SK-N-SH (cell line): ENCODE measurements around the gene CCDC69. TPM values are rescaled to one million over a fixed set of nuclear protein-coding genes. Genes with fewer than 3 reads are reported as not detected.

Experiments used
- CTCF ChIA-PET: fragments of 300-600, 350-600 bp; formaldehyde crosslinking; extraction: SDS; loops from one replicate; lab custom pipeline; 2021; lab: Yijun Ruan, JAX
- POLR2A ChIA-PET: fragments of 350-600 bp; sonication (Branson Sonifier 250); formaldehyde crosslinking; extraction: SDS; loops from one replicate; lab custom pipeline; 2020; ENCODE audit warnings: antibody characterized with exemption, inconsistent platforms; lab: Yijun Ruan, JAX
- DNase-seq: peaks from one replicate; pipeline ENCODE4 v3.0.0; 2012
- H2AFZ ChIP-seq: fragments of 200-600 bp; sonication (generic); 2 replicates; pipeline ENCODE4 v1.8.1; 2016; ENCODE audit warnings: antibody characterized with exemption, mild to moderate bottlenecking, low read depth
- H3F3A ChIP-seq: fragments of 200-600 bp; sonication (generic); replicated peaks from 2 replicates; pipeline ENCODE3; 2016; ENCODE audit warnings: antibody characterized with exemption, mild to moderate bottlenecking; ENCODE audit not compliant: insufficient read depth
- H3K27ac ChIP-seq, 2 experiments: fragments of 200-500 bp in 1 of 2; fragments of 200-600 bp in 1 of 2; sonication (Bioruptor generic) in 1 of 2; sonication (generic), shearing (Covaris generic) in 1 of 2; 2 replicates each; pipeline versions ENCODE4 v1.5.1 to v1.6.1; 2014 to 2016; ENCODE audit warnings: low read depth in 2 of 2, inconsistent platforms in 1 of 2, low read length in 1 of 2, mild to moderate bottlenecking in 1 of 2, mixed read lengths in 1 of 2
- H3K27me3 ChIP-seq: fragments of 200-600 bp; sonication (generic), shearing (Covaris generic); 2 replicates; pipeline ENCODE4 v1.6.1; 2016; ENCODE audit warnings: mixed run types; ENCODE audit not compliant: insufficient read depth
- H3K36me3 ChIP-seq, 2 experiments: fragments of 200-500 bp in 1 of 2; fragments of 200-600 bp in 1 of 2; sonication (Bioruptor generic) in 1 of 2; sonication (generic) in 1 of 2; replicated peaks in 1 of 2; 2 replicates each; pipeline versions ENCODE3 to v1.5.1; 2014 to 2016; ENCODE audit warnings: low read length in 1 of 2, mild to moderate bottlenecking in 1 of 2; ENCODE audit not compliant: insufficient read depth in 2 of 2, control insufficient read depth in 1 of 2
- H3K4me1 ChIP-seq, 2 experiments: fragments of 200-500 bp in 1 of 2; fragments of 200-600 bp in 1 of 2; sonication (Bioruptor generic) in 1 of 2; sonication (generic), shearing (Covaris generic) in 1 of 2; 2 replicates each; pipeline versions ENCODE4 v1.5.1 to v1.6.1; 2014 to 2016; ENCODE audit warnings: low read depth in 1 of 2, low read length in 1 of 2, mixed run types in 1 of 2; ENCODE audit not compliant: insufficient read depth in 2 of 2, control insufficient read depth in 1 of 2
- H3K4me2 ChIP-seq: fragments of 200-600 bp; sonication (generic), shearing (Covaris generic); 2 replicates; pipeline ENCODE4 v1.6.1; 2017; ENCODE audit warnings: mixed run types
- H3K4me3 ChIP-seq, 2 experiments: fragments of 200-500 bp in 1 of 2; fragments of 200-600 bp in 1 of 2; sonication (Bioruptor generic) in 1 of 2; sonication (generic), shearing (Covaris generic) in 1 of 2; 2 replicates each; pipeline versions ENCODE4 v1.5.1 to v1.8.1; 2014 to 2016; ENCODE audit warnings: low read depth in 2 of 2, inconsistent platforms in 1 of 2, low read length in 1 of 2, mild to moderate bottlenecking in 1 of 2, mixed read lengths in 1 of 2, moderate library complexity in 1 of 2
- H3K79me2 ChIP-seq: fragments of 200-600 bp; sonication (generic); 2 replicates; pipeline ENCODE4 v1.8.1; 2017; ENCODE audit warnings: mild to moderate bottlenecking; ENCODE audit not compliant: insufficient read depth
- H3K9ac ChIP-seq: fragments of 200-600 bp; sonication (generic); 2 replicates; pipeline ENCODE4 v1.6.1; 2017; ENCODE audit warnings: mixed run types
- H3K9me2 ChIP-seq: fragments of 200-600 bp; sonication (generic); 2 replicates; pipeline ENCODE4 v1.6.1; 2017; ENCODE audit warnings: mixed run types
- H3K9me3 ChIP-seq: fragments of 200-600 bp; sonication (generic); 2 replicates; pipeline ENCODE4 v1.6.1; 2017; ENCODE audit warnings: mixed run types, mild to moderate bottlenecking, moderate library complexity
- H4K20me1 ChIP-seq: fragments of 200-600 bp; sonication (generic); 2 replicates; pipeline ENCODE4 v1.6.1; 2017; ENCODE audit warnings: mild to moderate bottlenecking, mixed run types; ENCODE audit not compliant: insufficient read depth
- CTCF ChIP-seq: fragments of 200-600 bp; sonication (generic); IDR thresholded peaks from 2 replicates; pipeline ENCODE4 v1.6.1; 2017; ENCODE audit warnings: antibody characterized with exemption, mild to moderate bottlenecking, moderate library complexity
- ELF1 ChIP-seq: IDR thresholded peaks from 2 replicates; pipeline ENCODE4 v1.4.0; 2012
- FOXJ3 ChIP-seq: sonication (generic); formaldehyde crosslinking; IDR thresholded peaks from 2 replicates; pipeline ENCODE4 v1.5.1; 2020; ENCODE audit warnings: mild to moderate bottlenecking, missing genetic modification reagents
- FOXM1 ChIP-seq: IDR thresholded peaks from 2 replicates; pipeline ENCODE4 v1.4.0; 2012; ENCODE audit warnings: low read depth, mild to moderate bottlenecking
- GATA2 ChIP-seq: sonication (generic); formaldehyde crosslinking; IDR thresholded peaks from 2 replicates; pipeline ENCODE4 v1.5.0; 2020; ENCODE audit warnings: mild to moderate bottlenecking, missing genetic modification reagents
- IRF3 ChIP-seq: fragments of 150-350 bp; IDR thresholded peaks from 2 replicates; pipeline ENCODE4 v1.6.1; 2016; ENCODE audit warnings: mild to moderate bottlenecking, low read depth, low read length
- MAX ChIP-seq: IDR thresholded peaks from 2 replicates; pipeline ENCODE4 v1.4.0; 2012; ENCODE audit warnings: low read depth
- MXI1 ChIP-seq: IDR thresholded peaks from 2 replicates; pipeline ENCODE4 v1.6.1; 2012; ENCODE audit warnings: mild to moderate bottlenecking, low read depth, low read length, improper control_type of control experiment
- NFIC ChIP-seq: IDR thresholded peaks from 2 replicates; pipeline ENCODE4 v1.4.0; 2012; ENCODE audit warnings: borderline replicate concordance
- NRF1 ChIP-seq: IDR thresholded peaks from 2 replicates; pipeline ENCODE4 v1.6.1; 2012; ENCODE audit warnings: low read depth, mild to moderate bottlenecking, low read length
- RAD21 ChIP-seq: IDR thresholded peaks from 2 replicates; pipeline ENCODE4 v1.6.1; 2012; ENCODE audit warnings: mild to moderate bottlenecking, low read length
- RCOR1 ChIP-seq: fragments of 150-350 bp; IDR thresholded peaks from 2 replicates; pipeline ENCODE4 v1.6.1; 2017; ENCODE audit warnings: antibody characterized with exemption, low read length
- RFX5 ChIP-seq: IDR thresholded peaks from 2 replicates; pipeline ENCODE4 v1.6.1; 2012; ENCODE audit warnings: mild to moderate bottlenecking, improper control_type of control experiment, low read length
- SIN3A ChIP-seq: IDR thresholded peaks from 2 replicates; pipeline ENCODE4 v1.6.1; 2012; ENCODE audit warnings: low read depth, mild to moderate bottlenecking, low read length, moderate library complexity, borderline replicate concordance
- SMC3 ChIP-seq: IDR thresholded peaks from 2 replicates; pipeline ENCODE4 v1.6.1; 2012; ENCODE audit warnings: low read depth, low read length, improper control_type of control experiment
- TAF1 ChIP-seq: IDR thresholded peaks from 2 replicates; pipeline ENCODE4 v1.6.1; 2012; ENCODE audit warnings: low read depth, mild to moderate bottlenecking, low read length, moderate library complexity, borderline replicate concordance
- USF1 ChIP-seq: IDR thresholded peaks from 2 replicates; pipeline ENCODE4 v1.4.0; 2012; ENCODE audit warnings: low read depth, borderline replicate concordance
- YY1 ChIP-seq: IDR thresholded peaks from 2 replicates; pipeline ENCODE4 v1.4.0; 2012; ENCODE audit warnings: low read depth, mild to moderate bottlenecking
- WGBS: methylation state at CpG from one replicate; pipeline ENCODE4 v1.1.6; 2017; ENCODE audit warnings: low lambda C conversion rate; 5-methylcytosine and 5-hydroxymethylcytosine counted together
- polyA plus RNA-seq, 3 experiments: library from polyadenylated mRNA; depleted of rRNA; stranded (reverse); fragments of >200 nt; gene quantifications; 2 replicates each; pipeline ENCODE4 v1.2.3, GENCODE V29; 2012
- TF ChIP-seq, protein P1 (sequence below): fragments of 150-350 bp; IDR thresholded peaks from 2 replicates; pipeline ENCODE4 v1.6.1; 2017; ENCODE audit warnings: antibody characterized with exemption, low read length, low read depth, borderline replicate concordance
- TF ChIP-seq, protein P2 (sequence below): IDR thresholded peaks from 2 replicates; pipeline ENCODE4 v1.6.1; 2012; ENCODE audit warnings: mild to moderate bottlenecking, low read depth, low read length, moderate library complexity

Gene CCDC69
- polyA plus RNA-seq, 1 of the 3 experiments (the other 2 are of a cell fraction): 0.38 TPM

DNA sequence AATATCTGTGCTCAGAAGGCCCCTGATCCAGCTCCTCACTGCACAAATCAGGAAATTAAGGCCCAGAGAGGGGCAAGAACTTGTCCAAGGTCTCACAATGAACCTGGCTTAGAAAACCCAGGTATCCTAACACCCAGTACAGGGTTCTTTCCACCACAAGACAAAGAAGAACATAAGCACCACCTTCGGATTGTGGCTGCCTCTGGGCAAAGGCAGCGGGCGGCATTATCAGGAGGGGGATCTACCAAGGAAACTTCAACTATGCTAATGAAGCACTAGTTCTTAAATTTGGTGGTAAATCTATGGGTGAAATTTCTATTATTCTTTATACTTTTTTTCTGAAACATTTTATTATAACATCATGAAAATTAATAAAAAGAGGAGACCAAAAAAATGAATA, 84.2 kb downstream of the CCDC69 start:
- H3K79me2 ChIP-seq: peaks cover 8% of the 10 kb centered on the region; the same call in 1 of the 2 replicates
- no peaks in the 10 kb centered on the region for H3K4me1 ChIP-seq
- no peak overlapping the region for H3K4me2 ChIP-seq
- H3K9me2 ChIP-seq: no peaks in the 10 kb centered on the region
- no peaks in the 10 kb centered on the region for H3K9me3 ChIP-seq
- no peak overlapping the region for H3K9ac ChIP-seq
- no peak overlapping the region for H2AFZ ChIP-seq
- H3K4me3 ChIP-seq: no peak overlapping the region
- CTCF ChIA-PET: interaction anchor here (0.7 to 32.5 kb wide), 6 partner anchors 11 to 88 kb away, joined by 3 to 540 read pairs (median 5); no protein-coding TSS in a partner anchor
- peaks cover 14 to 53% of the 10 kb centered on the region in 2 experiments for H3K36me3 ChIP-seq
- no peaks in the 10 kb centered on the region for H3K27me3 ChIP-seq
- 96% methylated on average over 3 of the region's 3 CpGs for WGBS
- TF ChIP-seq ELF1 (no peak), YY1 (no peak), USF1 (no peak), TAF1 (no peak), GATA2 (CRISPR knock-in tag) (no peak), SMC3 (no peak), FOXJ3 (CRISPR knock-in tag) (no peak), NFIC (no peak), SIN3A (no peak), IRF3 (no peak), FOXM1 (no peak), MAX (no peak), RAD21 (no peak), RCOR1 (no peak), RFX5 (no peak)
- no peak overlapping the region for H3K27ac ChIP-seq
- no peak for DNase-seq
- no peaks in the 10 kb centered on the region for H3F3A ChIP-seq
- no peaks in the 10 kb centered on the region; the same call in 1 of the 2 replicates for H4K20me1 ChIP-seq
- POLR2A ChIA-PET: no interaction called here

GRCh38 chr5:151139015-151139414, 84.9 kb downstream of the CCDC69 start:
- Histone ChIP-seq H3K9ac (no peak overlapping the region), H3K4me2 (no peak overlapping the region), H4K20me1 (no peaks in the 10 kb centered on the region; the same call in 1 of the 2 replicates), H3K27ac (no peak overlapping the region), H2AFZ (no peak overlapping the region), H3K9me2 (no peaks in the 10 kb centered on the region), H3F3A (no peaks in the 10 kb centered on the region), H3K4me1 (no peaks in the 10 kb centered on the region), H3K27me3 (no peaks in the 10 kb centered on the region), H3K36me3 (peaks cover 18 to 56% of the 10 kb centered on the region in 2 experiments), H3K9me3 (no peaks in the 10 kb centered on the region), H3K79me2 (peaks cover 5% of the 10 kb centered on the region; the same call in 1 of the 2 replicates), H3K4me3 (no peak overlapping the region)
- no peak for DNase-seq
- ChIA-PET POLR2A (no interaction called here), CTCF (interaction anchor here (0.7 to 32.5 kb wide), 6 partner anchors 10 to 87 kb away, joined by 3 to 540 read pairs (median 5); no protein-coding TSS in a partner anchor)
- WGBS: 95% methylated on average over 8 of the region's 8 CpGs
- TF ChIP-seq TAF1: no peak
- TF ChIP-seq RCOR1: no peak
- TF ChIP-seq, protein P1, sequence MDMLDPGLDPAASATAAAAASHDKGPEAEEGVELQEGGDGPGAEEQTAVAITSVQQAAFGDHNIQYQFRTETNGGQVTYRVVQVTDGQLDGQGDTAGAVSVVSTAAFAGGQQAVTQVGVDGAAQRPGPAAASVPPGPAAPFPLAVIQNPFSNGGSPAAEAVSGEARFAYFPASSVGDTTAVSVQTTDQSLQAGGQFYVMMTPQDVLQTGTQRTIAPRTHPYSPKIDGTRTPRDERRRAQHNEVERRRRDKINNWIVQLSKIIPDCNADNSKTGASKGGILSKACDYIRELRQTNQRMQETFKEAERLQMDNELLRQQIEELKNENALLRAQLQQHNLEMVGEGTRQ: no peak
- no peak for TF ChIP-seq FOXJ3 (CRISPR knock-in tag)
- TF ChIP-seq, protein P2, sequence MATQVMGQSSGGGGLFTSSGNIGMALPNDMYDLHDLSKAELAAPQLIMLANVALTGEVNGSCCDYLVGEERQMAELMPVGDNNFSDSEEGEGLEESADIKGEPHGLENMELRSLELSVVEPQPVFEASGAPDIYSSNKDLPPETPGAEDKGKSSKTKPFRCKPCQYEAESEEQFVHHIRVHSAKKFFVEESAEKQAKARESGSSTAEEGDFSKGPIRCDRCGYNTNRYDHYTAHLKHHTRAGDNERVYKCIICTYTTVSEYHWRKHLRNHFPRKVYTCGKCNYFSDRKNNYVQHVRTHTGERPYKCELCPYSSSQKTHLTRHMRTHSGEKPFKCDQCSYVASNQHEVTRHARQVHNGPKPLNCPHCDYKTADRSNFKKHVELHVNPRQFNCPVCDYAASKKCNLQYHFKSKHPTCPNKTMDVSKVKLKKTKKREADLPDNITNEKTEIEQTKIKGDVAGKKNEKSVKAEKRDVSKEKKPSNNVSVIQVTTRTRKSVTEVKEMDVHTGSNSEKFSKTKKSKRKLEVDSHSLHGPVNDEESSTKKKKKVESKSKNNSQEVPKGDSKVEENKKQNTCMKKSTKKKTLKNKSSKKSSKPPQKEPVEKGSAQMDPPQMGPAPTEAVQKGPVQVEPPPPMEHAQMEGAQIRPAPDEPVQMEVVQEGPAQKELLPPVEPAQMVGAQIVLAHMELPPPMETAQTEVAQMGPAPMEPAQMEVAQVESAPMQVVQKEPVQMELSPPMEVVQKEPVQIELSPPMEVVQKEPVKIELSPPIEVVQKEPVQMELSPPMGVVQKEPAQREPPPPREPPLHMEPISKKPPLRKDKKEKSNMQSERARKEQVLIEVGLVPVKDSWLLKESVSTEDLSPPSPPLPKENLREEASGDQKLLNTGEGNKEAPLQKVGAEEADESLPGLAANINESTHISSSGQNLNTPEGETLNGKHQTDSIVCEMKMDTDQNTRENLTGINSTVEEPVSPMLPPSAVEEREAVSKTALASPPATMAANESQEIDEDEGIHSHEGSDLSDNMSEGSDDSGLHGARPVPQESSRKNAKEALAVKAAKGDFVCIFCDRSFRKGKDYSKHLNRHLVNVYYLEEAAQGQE: no peak
- no peak for TF ChIP-seq MXI1
- no peak for TF ChIP-seq NRF1
- TF ChIP-seq FOXM1: no peak
- no peak for TF ChIP-seq CTCF
